ENCODE results near the gene CCDC88C. TPM values are rescaled to one million over a fixed set of nuclear protein-coding genes. Genes with fewer than 3 reads are reported as not detected.

Gene CCDC88C
- total RNA-seq, 1 experiment from 2014 or later, result 64.8 TPM

DNA sequence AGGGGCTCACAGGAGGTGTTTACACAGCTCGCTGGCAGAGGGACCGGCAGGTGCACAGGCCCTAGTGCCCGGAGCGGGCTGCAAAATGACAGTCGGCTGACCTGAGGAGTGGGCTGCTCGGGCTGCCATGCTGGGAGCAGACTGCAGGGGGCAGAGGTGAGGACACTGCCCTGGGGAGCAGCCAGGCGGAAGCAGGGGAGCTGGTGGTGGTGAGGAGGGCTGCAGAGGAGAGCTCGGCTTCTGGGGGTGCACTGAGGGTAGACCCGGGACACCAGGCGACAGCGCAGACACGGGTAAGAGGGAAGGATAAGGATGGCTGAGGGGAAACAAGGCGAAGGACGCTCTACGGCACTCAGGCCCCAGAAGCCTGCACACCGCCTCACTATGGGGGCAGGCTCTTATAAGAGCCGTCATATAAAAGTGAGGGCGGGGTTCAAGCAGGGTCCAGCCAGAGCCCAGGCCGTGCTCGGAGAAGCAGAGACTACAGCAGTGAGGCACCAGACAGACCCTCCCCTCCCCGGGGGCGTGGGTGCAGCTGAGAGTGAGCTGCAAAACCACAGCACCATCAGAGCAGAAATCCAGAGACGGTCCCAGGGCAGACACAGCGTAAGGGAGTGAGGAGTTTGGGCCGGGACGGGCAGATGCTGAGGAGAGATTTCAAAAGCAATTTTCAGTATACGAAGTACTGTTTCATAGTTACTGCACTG lies 62.5 kb downstream of the CCDC88C start:
- Mint-ChIP-seq H3K4me1 (peaks cover 43% of the 10 kb centered on the region), H3K36me3 (peaks cover 13% of the 10 kb centered on the region), H3K4me3 (no peak overlapping the region), H3K9me3 (no peaks in the 10 kb centered on the region), H3K27me3 (ENCODE audit: low read depth) (no peaks in the 10 kb centered on the region), H3K27ac (peak overlapping the region; percentile 47)
- ATAC-seq (peak; percentile 91), DNase-seq (ENCODE audit: low spot score) (peak; percentile 83)
- CTCF ChIA-PET, result interaction anchor here (0.6 to 4.5 kb wide), 37 partner anchors 10 to 981 kb away, joined by 3 to 97 read pairs (median 6); partner anchors contain the start of gene CCDC88C
- TF ChIP-seq ZNF416 (CRISPR knock-in tag; IDR thresholded peaks at IDR 0.05) (no peak), CTCF (IDR thresholded peaks at IDR 0.05) (peak; percentile 76), HMGXB4 (CRISPR knock-in tag; IDR thresholded peaks at IDR 0.05) (0 out of 2 replicates have a peak, but pooled peaks have one; percentile 25)
- POLR2A ChIA-PET, result interaction anchor here (0.7 to 1.0 kb wide), 2 partner anchors 62 to 63 kb away, joined by 3 read pairs; partner anchors contain the start of gene CCDC88C

- Mint-ChIP-seq H3K4me1 (peaks cover 49% of the 10 kb centered on the region), H3K4me3 (no peak overlapping the region), H3K27ac (peak overlapping the region; percentile 64; the same call in 1 of the 2 replicates), H3K36me3 (peaks cover 11% of the 10 kb centered on the region), H3K27me3 (ENCODE audit: low read depth) (no peaks in the 10 kb centered on the region), H3K9me3 (no peaks in the 10 kb centered on the region)
- TF ChIP-seq PRRX2 (CRISPR knock-in tag; IDR thresholded peaks at IDR 0.05) (no peak), GABPB1 (CRISPR knock-in tag; IDR thresholded peaks at IDR 0.05) (no peak), ARID4B (CRISPR knock-in tag; IDR thresholded peaks at IDR 0.05; ENCODE audit: borderline replicate concordance) (no peak), ZNF425 (CRISPR knock-in tag; conservative IDR thresholded peaks at IDR 0.05) (no peak), ZBTB21 (CRISPR knock-in tag; IDR thresholded peaks at IDR 0.05; ENCODE audit: borderline replicate concordance) (no peak), ESRRA (CRISPR knock-in tag; IDR thresholded peaks at IDR 0.05; ENCODE audit: borderline replicate concordance) (no peak), ZNF532 (CRISPR knock-in tag; IDR thresholded peaks at IDR 0.05; ENCODE audit: borderline replicate concordance) (no peak), ZNF423 (CRISPR knock-in tag; IDR thresholded peaks at IDR 0.05) (no peak), TEAD4 (CRISPR knock-in tag; IDR thresholded peaks at IDR 0.05) (no peak)
- TF ChIP-seq, protein P1, sequence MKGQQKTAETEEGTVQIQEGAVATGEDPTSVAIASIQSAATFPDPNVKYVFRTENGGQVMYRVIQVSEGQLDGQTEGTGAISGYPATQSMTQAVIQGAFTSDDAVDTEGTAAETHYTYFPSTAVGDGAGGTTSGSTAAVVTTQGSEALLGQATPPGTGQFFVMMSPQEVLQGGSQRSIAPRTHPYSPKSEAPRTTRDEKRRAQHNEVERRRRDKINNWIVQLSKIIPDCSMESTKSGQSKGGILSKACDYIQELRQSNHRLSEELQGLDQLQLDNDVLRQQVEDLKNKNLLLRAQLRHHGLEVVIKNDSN (CRISPR knock-in tag; IDR thresholded peaks at IDR 0.05), result no peak
- POLR2A ChIA-PET, result interaction anchor here (1.0 kb wide), 1 partner anchor 64 kb away, joined by 3 read pairs; no protein-coding TSS in a partner anchor
- CTCF ChIA-PET, result interaction anchor here (0.6 to 4.5 kb wide), 24 partner anchors 9 to 980 kb away, joined by 4 to 97 read pairs (median 8); partner anchors contain the start of gene CCDC88C
- ATAC-seq, result no peak
- DNase-seq (ENCODE audit: low spot score), result no peak
Measured at GRCh38 chr14:91354221-91354916, 63.3 kb downstream of the CCDC88C start.
